Keratinocyte (primary cell): ENCODE data around the gene DNAJC9. TPM values are rescaled to one million over a fixed set of nuclear protein-coding genes. Genes with fewer than 3 reads are reported as not detected.

ENCODE experiments used
- DNase-seq: peaks from one replicate; pipeline ENCODE4 v3.0.0-alpha.2; 2011; ENCODE audit warnings: low read depth, missing footprints, low spot score
- FAIRE-seq: peaks from 2 replicates; lab custom pipeline; 2011; peaks lifted over from hg19 to GRCh38; lab: Jason Lieb, UNC
- H2AFZ ChIP-seq: 2 replicates; pipeline ENCODE4 v1.6.0; 2012; ENCODE audit warnings: low read length, control low read depth, inconsistent platforms; ENCODE audit not compliant: control insufficient read depth
- H3K27ac ChIP-seq: 2 replicates; pipeline ENCODE4 v1.5.1; 2011; ENCODE audit warnings: low read length; ENCODE audit not compliant: control insufficient read depth, insufficient read depth
- H3K27me3 ChIP-seq: 3 replicates; pipeline ENCODE4 v1.6.0; 2011; ENCODE audit warnings: low read length; ENCODE audit not compliant: control insufficient read depth, insufficient read depth; ENCODE audit errors: extremely low read depth
- H3K36me3 ChIP-seq, 2 experiments: 2 replicates in 1 of 2; 3 replicates in 1 of 2; pipeline ENCODE4 v1.5.1; 2011; ENCODE audit warnings: low read length in 2 of 2, mild to moderate bottlenecking in 1 of 2; ENCODE audit not compliant: control insufficient read depth in 2 of 2, insufficient read depth in 2 of 2; ENCODE audit errors: extremely low read depth in 1 of 2
- H3K4me1 ChIP-seq: 3 replicates; pipeline ENCODE4 v1.5.1; 2011; ENCODE audit warnings: low read length; ENCODE audit not compliant: control insufficient read depth, insufficient read depth; ENCODE audit errors: extremely low read depth
- H3K4me2 ChIP-seq: 3 replicates; pipeline ENCODE4 v1.6.0; 2011; ENCODE audit warnings: low read depth, low read length; ENCODE audit not compliant: control insufficient read depth, insufficient read depth; ENCODE audit errors: extremely low read depth
- H3K4me3 ChIP-seq, 3 experiments: fragments of 200-600 bp in 1 of 3; sonication (generic) in 1 of 3; 2 replicates in 2 of 3; 3 replicates in 1 of 3; pipeline ENCODE4 v1.5.1; 2011 to 2016; ENCODE audit warnings: low read length in 3 of 3, mild to moderate bottlenecking in 3 of 3, control low read depth in 2 of 3, inconsistent platforms in 1 of 3, low read depth in 1 of 3, mixed read lengths in 1 of 3, mixed run types in 1 of 3, moderate library complexity in 1 of 3; ENCODE audit not compliant: control insufficient read depth in 2 of 3, insufficient read depth in 2 of 3; ENCODE audit errors: extremely low read depth in 1 of 3
- H3K79me2 ChIP-seq: 2 replicates; pipeline ENCODE4 v1.6.0; 2012; ENCODE audit warnings: low read length; ENCODE audit not compliant: control insufficient read depth, insufficient read depth
- H3K9ac ChIP-seq: 3 replicates; pipeline ENCODE4 v1.6.0; 2011; ENCODE audit warnings: low read length; ENCODE audit not compliant: control insufficient read depth, insufficient read depth; ENCODE audit errors: extremely low read depth
- H3K9me1 ChIP-seq: 3 replicates; pipeline ENCODE4 v1.6.0; 2011; ENCODE audit warnings: low read length; ENCODE audit not compliant: control insufficient read depth, insufficient read depth; ENCODE audit errors: extremely low read depth
- H3K9me3 ChIP-seq: 2 replicates; pipeline ENCODE4 v1.5.1; 2012; ENCODE audit warnings: low read depth, low read length; ENCODE audit not compliant: control insufficient read depth
- H4K20me1 ChIP-seq: 3 replicates; pipeline ENCODE4 v1.6.0; 2011; ENCODE audit warnings: low read length; ENCODE audit not compliant: control insufficient read depth, insufficient read depth; ENCODE audit errors: extremely low read depth
- CTCF ChIP-seq, 3 experiments: IDR thresholded peaks in 1 of 3; conservative IDR thresholded peaks in 1 of 3; optimal IDR thresholded peaks in 1 of 3; 2 replicates in 2 of 3; 3 replicates in 1 of 3; pipeline versions ENCODE3 to v1.5.1; 2011; ENCODE audit warnings: low read length in 3 of 3, mild to moderate bottlenecking in 3 of 3, moderate library complexity in 2 of 3, control low read depth in 1 of 3, inconsistent platforms in 1 of 3; ENCODE audit not compliant: insufficient read depth in 2 of 3; ENCODE audit errors: extremely low read depth in 1 of 3
- EZH2 ChIP-seq: IDR thresholded peaks from one replicate; pipeline ENCODE4 v1.6.1; 2012; ENCODE audit warnings: inconsistent platforms, mild to moderate bottlenecking, low read length, moderate library complexity
- dilution Hi-C: fragments of 300-500 bp; cut with MboI; formaldehyde crosslinking; loops from one replicate; pipeline ENCODE4 v1.7.0; 2020; ENCODE audit warnings: low sequenced_read_pairs; ENCODE audit not compliant: extremely low pct_ligation_motif_present
- polyA plus RNA-seq, 5 experiments: library from polyadenylated mRNA; depleted of rRNA in 3 of 5; stranded (reverse) in 3 of 5; stranded (forward) in 1 of 5; unstranded in 1 of 5; fragments of >200 nt; gene quantifications; 1 replicate in 1 of 5; 2 replicates in 3 of 5; 3 replicates in 1 of 5; pipeline versions ENCODE4 v1.2.1 to v1.2.3, GENCODE V29; 2011 to 2012; ENCODE audit warnings: missing spikeins in 2 of 5, low read depth in 1 of 5, low replicate concordance in 1 of 5

The DNAJC9 gene
- polyA plus RNA-seq, 1 donor (not counting 4 experiments of a cell fraction or from before 2014, with no cell fraction given) = 23.3 TPM

GRCh38 chr10:73281097-73281496 is 34.0 kb upstream of the DNAJC9 start:
- Histone ChIP-seq H3K4me2 (no peak overlapping the region), H4K20me1 (no peaks in the 10 kb centered on the region), H3K79me2 (no peaks in the 10 kb centered on the region), H3K4me1 (no peaks in the 10 kb centered on the region), H3K27me3 (no peaks in the 10 kb centered on the region), H2AFZ (no peak overlapping the region), H3K9ac (no peak overlapping the region), H3K27ac (no peak overlapping the region), H3K36me3 (no peaks in the 10 kb centered on the region), H3K9me1 (no peaks in the 10 kb centered on the region), H3K4me3 (no peak overlapping the region), H3K9me3 (no peaks in the 10 kb centered on the region)
- dilution Hi-C loops = no loop called here
- FAIRE-seq = no peak
- no peak for DNase-seq
- TF ChIP-seq EZH2 (no peak), CTCF (optimal IDR thresholded peaks at IDR 0.05 in 1 of 3, IDR thresholded peaks at IDR 0.05 in 1 of 3, conservative IDR thresholded peaks at IDR 0.05 in 1 of 3; ENCODE audit: extremely low read depth in 1 of 3, insufficient read depth in 2 of 3, low read length in 3 of 3) (no peak)

GRCh38 chr10:73264423-73264822 is 17.4 kb upstream of the DNAJC9 start:
- peaks cover 21% of the 10 kb centered on the region for H3K4me1 ChIP-seq
- H3K27ac ChIP-seq = no peak overlapping the region
- no peak overlapping the region for H3K4me2 ChIP-seq
- H3K79me2 ChIP-seq = no peaks in the 10 kb centered on the region
- FAIRE-seq (no peak), DNase-seq (no peak)
- no peak overlapping the region for H2AFZ ChIP-seq
- H4K20me1 ChIP-seq = no peaks in the 10 kb centered on the region
- H3K36me3 ChIP-seq = no peaks in the 10 kb centered on the region
- no peak for TF ChIP-seq CTCF (optimal IDR thresholded peaks at IDR 0.05 in 1 of 3, IDR thresholded peaks at IDR 0.05 in 1 of 3, conservative IDR thresholded peaks at IDR 0.05 in 1 of 3; ENCODE audit: extremely low read depth in 1 of 3, insufficient read depth in 2 of 3, low read length in 3 of 3)
- H3K9me1 ChIP-seq = no peaks in the 10 kb centered on the region
- dilution Hi-C loops = loop anchor here (25.0 kb wide), 1 partner anchor 123 kb away; no protein-coding TSS in a partner anchor
- H3K4me3 ChIP-seq = no peak overlapping the region
- no peaks in the 10 kb centered on the region for H3K9me3 ChIP-seq
- no peaks in the 10 kb centered on the region for H3K27me3 ChIP-seq
- H3K9ac ChIP-seq = no peak overlapping the region
